ENCODE measurements around the gene EI24.

The EI24 gene

GRCh38 chr11:125550780-125551179, 18.5 kb upstream of the EI24 start:
- Histone ChIP-seq H2AFZ (ENCODE audit: low read depth, low read length) (no peak overlapping the region), H3K36me3 (replicated peaks; ENCODE audit: low read depth, low read length) (no peaks in the 10 kb centered on the region), H3K9me3 (ENCODE audit: insufficient read depth, low read length) (no peaks in the 10 kb centered on the region), H4K20me1 (ENCODE audit: insufficient read depth, low read length) (no peaks in the 10 kb centered on the region), H3K79me2 (ENCODE audit: low read length) (no peaks in the 10 kb centered on the region), H3K4me2 (ENCODE audit: low read length) (no peak overlapping the region), H3K27me3 (ENCODE audit: low read depth, low read length) (no peaks in the 10 kb centered on the region), H3K9ac (ENCODE audit: low read length) (no peak overlapping the region), H3K27ac (ENCODE audit: low read length) (no peak overlapping the region), H3K4me3 (ENCODE audit: low read length) (no peak overlapping the region), H3K4me1 (ENCODE audit: low read length) (no peaks in the 10 kb centered on the region)
- TF ChIP-seq, protein P1, sequence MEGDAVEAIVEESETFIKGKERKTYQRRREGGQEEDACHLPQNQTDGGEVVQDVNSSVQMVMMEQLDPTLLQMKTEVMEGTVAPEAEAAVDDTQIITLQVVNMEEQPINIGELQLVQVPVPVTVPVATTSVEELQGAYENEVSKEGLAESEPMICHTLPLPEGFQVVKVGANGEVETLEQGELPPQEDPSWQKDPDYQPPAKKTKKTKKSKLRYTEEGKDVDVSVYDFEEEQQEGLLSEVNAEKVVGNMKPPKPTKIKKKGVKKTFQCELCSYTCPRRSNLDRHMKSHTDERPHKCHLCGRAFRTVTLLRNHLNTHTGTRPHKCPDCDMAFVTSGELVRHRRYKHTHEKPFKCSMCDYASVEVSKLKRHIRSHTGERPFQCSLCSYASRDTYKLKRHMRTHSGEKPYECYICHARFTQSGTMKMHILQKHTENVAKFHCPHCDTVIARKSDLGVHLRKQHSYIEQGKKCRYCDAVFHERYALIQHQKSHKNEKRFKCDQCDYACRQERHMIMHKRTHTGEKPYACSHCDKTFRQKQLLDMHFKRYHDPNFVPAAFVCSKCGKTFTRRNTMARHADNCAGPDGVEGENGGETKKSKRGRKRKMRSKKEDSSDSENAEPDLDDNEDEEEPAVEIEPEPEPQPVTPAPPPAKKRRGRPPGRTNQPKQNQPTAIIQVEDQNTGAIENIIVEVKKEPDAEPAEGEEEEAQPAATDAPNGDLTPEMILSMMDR (IDR thresholded peaks at IDR 0.05; ENCODE audit: low read depth, low read length), result no peak

- TF ChIP-seq, protein P1 (IDR thresholded peaks at IDR 0.05; ENCODE audit: low read depth, low read length), result no peak
- TF ChIP-seq EZH2phosphoT487 (IDR thresholded peaks at IDR 0.05; ENCODE audit: low read depth), result no peak
- no peaks in the 10 kb centered on the region for H3K79me2 ChIP-seq (ENCODE audit: low read length)
- no peaks in the 10 kb centered on the region for H3K4me1 ChIP-seq (ENCODE audit: low read length)
- H3K9me3 ChIP-seq (ENCODE audit: insufficient read depth, low read length), result no peaks in the 10 kb centered on the region
- H3K9ac ChIP-seq (ENCODE audit: low read length), result no peak overlapping the region
- H3K4me3 ChIP-seq (ENCODE audit: low read length), result no peak overlapping the region
- no peak overlapping the region for H3K27ac ChIP-seq (ENCODE audit: low read length)
- no peaks in the 10 kb centered on the region for H3K36me3 ChIP-seq (replicated peaks; ENCODE audit: low read depth, low read length)
- no peak overlapping the region for H3K4me2 ChIP-seq (ENCODE audit: low read length)
- no peaks in the 10 kb centered on the region for H4K20me1 ChIP-seq (ENCODE audit: insufficient read depth, low read length)
- no peaks in the 10 kb centered on the region for H3K27me3 ChIP-seq (ENCODE audit: low read depth, low read length)
- no peak overlapping the region for H2AFZ ChIP-seq (ENCODE audit: low read depth, low read length)
Observed at GRCh38 chr11:125551835-125552342, 17.4 kb upstream of the EI24 start.

- no peak overlapping the region for H2AFZ ChIP-seq (ENCODE audit: low read depth, low read length)
- H3K36me3 ChIP-seq (replicated peaks; ENCODE audit: low read depth, low read length), result no peaks in the 10 kb centered on the region
- H3K79me2 ChIP-seq (ENCODE audit: low read length), result no peaks in the 10 kb centered on the region
- no peaks in the 10 kb centered on the region for H3K4me1 ChIP-seq (ENCODE audit: low read length)
- no peaks in the 10 kb centered on the region for H4K20me1 ChIP-seq (ENCODE audit: insufficient read depth, low read length)
- no peaks in the 10 kb centered on the region for H3K27me3 ChIP-seq (ENCODE audit: low read depth, low read length)
- H3K9me3 ChIP-seq (ENCODE audit: insufficient read depth, low read length), result no peaks in the 10 kb centered on the region
- no peak overlapping the region for H3K9ac ChIP-seq (ENCODE audit: low read length)
- TF ChIP-seq EZH2phosphoT487 (IDR thresholded peaks at IDR 0.05; ENCODE audit: low read depth), result no peak
- TF ChIP-seq, protein P1 (IDR thresholded peaks at IDR 0.05; ENCODE audit: low read depth, low read length), result no peak
- no peak overlapping the region for H3K27ac ChIP-seq (ENCODE audit: low read length)
- H3K4me3 ChIP-seq (ENCODE audit: low read length), result no peak overlapping the region
- H3K4me2 ChIP-seq (ENCODE audit: low read length), result no peak overlapping the region
Observed at GRCh38 chr11:125552927-125553326, 16.4 kb upstream of the EI24 start.

- H3K36me3 ChIP-seq (replicated peaks; ENCODE audit: low read depth, low read length), result no peaks in the 10 kb centered on the region
- H3K79me2 ChIP-seq (ENCODE audit: low read length), result no peaks in the 10 kb centered on the region
- TF ChIP-seq EZH2phosphoT487 (IDR thresholded peaks at IDR 0.05; ENCODE audit: low read depth), result no peak
- TF ChIP-seq, protein P1 (IDR thresholded peaks at IDR 0.05; ENCODE audit: low read depth, low read length), result no peak
- no peak overlapping the region for H3K9ac ChIP-seq (ENCODE audit: low read length)
- H3K27ac ChIP-seq (ENCODE audit: low read length), result no peak overlapping the region
- H3K4me2 ChIP-seq (ENCODE audit: low read length), result no peak overlapping the region
- no peaks in the 10 kb centered on the region for H3K9me3 ChIP-seq (ENCODE audit: insufficient read depth, low read length)
- H3K27me3 ChIP-seq (ENCODE audit: low read depth, low read length), result no peaks in the 10 kb centered on the region
- H3K4me3 ChIP-seq (ENCODE audit: low read length), result no peak overlapping the region
- no peak overlapping the region for H2AFZ ChIP-seq (ENCODE audit: low read depth, low read length)
- no peaks in the 10 kb centered on the region for H3K4me1 ChIP-seq (ENCODE audit: low read length)
- H4K20me1 ChIP-seq (ENCODE audit: insufficient read depth, low read length), result no peaks in the 10 kb centered on the region
Observed at GRCh38 chr11:125553357-125553756, 15.9 kb upstream of the EI24 start.
